GM19043 (cell line): ENCODE data around the gene ANO7.

Experiments
- ATAC-seq: cut with Tn5 transposase; IDR thresholded peaks from one replicate; pipeline ENCODE4 v1.9.1; 2021; ENCODE audit warnings: low read depth; ENCODE audit not compliant: unreplicated experiment

ANO7 gene

DNA sequence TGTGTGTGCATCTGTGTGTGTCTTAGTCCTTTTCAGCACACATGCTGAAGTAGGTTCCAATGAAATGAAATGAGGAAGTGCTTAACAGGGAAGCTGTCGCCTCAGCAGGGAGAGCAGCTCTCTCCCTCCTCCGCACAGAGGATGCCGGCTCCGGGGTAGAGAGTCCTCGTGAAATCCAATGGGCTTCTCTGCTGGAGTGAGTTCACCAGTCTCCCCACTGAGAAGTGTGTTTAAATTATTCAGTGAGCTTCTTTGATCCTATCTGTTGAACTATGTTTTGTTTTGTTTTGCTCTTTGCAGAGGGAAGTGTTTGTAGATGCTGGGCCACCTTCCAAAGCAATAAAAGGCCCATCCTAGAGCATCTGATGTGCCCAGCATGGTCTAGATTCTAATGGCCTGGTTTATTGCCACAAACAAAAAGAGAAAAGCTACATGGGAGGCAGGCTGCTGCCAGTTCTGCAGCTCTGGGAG lies 31.5 kb upstream of the ANO7 start:
- ATAC-seq = no peak

DNA sequence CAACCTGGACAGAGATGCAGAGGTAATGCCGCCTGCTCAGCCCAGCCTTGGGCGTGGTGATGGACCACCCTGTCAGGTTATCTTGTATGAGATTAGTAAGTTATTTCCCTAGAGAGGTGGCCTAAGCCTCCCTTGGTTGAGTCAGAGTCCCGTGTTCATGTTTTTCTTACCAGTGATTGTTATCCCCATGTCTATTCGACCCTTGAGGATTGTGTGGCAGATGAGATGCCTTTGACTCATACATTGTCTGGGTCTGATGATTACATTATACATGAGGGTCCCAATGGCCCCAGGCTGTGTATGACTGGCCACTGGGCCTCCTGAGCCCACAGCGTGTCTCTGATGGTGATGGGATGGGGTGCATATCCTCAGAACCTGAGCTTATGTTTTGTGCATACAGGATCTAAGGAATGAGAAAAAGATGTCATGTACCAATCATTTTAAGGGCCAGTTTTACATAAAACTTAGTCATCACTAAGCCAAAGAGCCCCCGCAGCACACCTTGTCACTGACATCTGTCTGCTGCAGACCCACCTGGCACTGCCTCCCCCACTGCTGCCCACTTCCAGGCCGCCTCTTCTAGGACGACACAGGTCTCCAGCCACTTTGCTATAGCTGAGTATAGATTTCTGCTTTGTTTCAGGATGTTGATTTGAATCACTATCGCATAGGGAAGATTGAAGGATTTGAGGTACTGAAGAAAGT lies 30.5 kb upstream of the ANO7 start:
- ATAC-seq = no peak

DNA sequence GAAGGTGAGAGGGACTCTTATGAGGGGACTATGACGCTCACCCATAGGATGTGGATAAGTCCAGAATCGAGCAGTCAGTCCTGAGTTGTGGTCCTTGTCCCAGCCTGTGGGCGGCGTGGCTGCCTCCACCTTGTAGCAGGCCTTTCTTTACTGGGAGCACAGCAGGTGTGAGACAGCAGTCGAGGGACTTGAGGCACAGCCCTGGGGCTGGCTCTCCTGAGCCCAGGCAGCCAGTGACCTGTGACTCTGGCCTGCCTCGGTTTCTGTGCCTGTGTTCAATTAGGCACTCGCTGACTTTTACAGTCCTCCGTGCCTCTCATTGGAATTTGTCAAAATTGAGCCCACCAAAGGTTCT lies 30.0 kb upstream of the ANO7 start:
- no peak for ATAC-seq

DNA sequence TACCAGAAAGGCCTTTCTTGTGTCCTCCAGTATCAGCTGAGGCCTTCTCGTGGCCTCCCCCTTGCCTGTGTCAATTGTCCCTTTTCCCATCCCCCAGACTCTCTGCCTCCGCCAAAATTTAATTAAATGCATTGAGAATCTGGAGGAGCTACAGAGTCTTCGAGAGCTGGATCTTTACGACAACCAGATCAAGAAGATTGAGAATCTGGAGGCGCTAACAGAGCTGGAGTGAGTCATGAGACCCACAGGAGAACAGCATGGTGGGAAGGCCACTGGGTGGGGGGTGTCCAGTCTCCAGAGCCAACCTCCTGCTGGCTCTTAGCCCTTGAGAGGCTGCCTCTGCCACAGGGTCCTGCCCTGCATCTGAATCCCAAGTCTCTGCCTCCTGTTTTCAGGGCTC lies 29.4 kb upstream of the ANO7 start:
- no peak for ATAC-seq

DNA sequence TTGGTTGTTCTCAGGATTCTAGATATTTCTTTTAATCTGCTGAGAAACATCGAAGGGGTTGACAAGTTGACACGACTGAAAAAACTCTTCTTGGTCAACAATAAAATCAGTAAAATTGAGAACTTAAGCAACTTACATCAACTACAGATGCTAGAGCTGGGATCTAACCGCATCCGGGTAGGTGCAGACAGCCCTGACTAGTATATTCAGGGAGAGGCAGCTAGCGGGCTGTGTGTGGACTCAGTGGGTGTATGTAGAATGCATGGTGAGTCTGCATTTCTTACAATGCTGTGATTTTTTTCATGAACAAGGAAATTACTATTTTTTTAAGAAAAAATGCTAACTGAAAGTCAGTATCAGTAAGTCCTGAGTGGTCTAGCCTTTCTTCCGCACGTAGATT lies 28.2 kb upstream of the ANO7 start:
- ATAC-seq = no peak

- ATAC-seq = no peak
Measured at GRCh38 chr2:241161646-241162281, 26.7 kb upstream of the ANO7 start.

DNA sequence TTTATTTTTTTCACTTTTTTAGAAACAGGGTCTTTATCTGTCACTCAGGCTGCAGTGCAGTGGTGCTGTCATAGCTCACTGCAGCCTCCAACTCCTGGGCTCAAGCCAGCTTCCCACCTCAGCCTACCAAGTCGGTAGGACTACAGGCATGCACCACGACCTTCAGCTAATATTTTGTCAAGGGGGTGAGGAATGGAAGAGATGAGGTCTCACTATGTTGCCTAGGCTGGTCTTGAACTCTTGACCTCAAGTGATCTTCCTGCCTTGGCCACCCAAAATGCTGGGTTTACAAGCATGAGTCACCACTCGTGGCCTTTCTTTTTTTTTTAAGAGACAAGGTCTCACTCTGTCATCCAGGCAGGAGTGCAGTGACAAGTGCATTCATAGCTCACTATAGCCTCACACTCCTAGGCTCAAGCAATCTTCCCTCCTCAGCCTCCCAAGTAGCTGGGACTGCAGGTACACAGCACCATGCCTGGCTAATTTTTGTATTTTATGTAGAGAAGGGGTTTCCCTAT lies 24.8 kb upstream of the ANO7 start:
- ATAC-seq = no peak

DNA sequence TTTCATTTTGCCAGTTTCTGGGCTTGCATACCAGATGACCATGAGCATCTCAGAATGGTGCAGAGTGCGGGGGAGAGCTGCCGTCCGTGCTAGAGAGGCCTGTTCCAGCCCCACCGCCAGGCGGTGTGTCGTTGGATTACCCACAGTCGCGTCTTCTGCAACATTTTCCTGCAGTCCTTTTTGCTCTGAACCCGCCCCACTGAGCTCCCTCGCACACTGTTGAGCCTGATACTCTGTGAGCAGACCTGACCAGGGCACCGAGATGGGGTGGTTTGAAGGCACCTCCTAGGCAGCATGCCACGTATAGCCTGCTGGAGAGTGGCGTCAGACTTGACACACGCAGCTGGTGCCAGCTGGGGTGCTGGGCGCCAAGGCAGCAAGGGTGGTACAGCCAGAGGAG lies 20.1 kb upstream of the ANO7 start:
- no peak for ATAC-seq

- ATAC-seq = no peak
Measured at GRCh38 chr2:241173557-241173956, 14.9 kb upstream of the ANO7 start.

DNA sequence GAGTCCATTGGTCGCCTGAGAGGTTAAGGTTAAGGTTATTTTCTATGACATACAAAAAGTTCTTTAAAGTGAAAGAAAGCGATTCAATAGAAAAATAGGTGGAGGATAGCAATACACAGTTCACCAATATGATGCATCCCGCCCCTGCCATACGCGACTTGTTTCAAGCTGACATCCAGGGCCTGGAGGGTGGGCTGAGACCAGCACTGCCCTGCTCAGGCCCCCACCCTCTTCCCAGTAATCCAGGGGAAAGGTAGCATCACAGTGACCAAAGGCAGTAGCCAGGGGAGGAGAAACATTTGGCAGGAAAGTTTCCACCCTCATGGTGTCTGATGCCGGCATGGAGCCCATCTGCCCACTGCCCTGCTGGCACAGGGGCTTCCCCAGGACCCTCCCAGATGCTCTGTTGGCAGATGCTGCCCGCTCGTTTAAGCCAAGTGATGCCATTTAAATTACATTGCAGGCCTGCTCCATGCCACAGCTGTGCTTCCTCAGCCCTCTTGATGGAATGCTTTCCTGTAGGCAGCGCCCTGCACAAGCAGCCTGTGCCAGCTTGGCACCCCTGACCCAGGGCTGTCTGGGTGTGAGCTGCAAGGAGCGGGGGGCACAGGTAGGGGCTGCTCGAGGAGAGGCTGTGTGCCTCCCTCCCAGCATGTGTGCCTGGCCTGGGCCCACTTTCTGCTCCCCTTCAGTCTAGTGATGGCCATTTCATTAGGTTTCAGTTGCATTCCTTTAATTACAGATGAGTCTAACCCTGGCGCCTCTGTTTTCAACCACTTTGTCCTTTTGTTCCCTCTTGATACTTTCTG lies 10.7 kb upstream of the ANO7 start:
- no peak for ATAC-seq

DNA sequence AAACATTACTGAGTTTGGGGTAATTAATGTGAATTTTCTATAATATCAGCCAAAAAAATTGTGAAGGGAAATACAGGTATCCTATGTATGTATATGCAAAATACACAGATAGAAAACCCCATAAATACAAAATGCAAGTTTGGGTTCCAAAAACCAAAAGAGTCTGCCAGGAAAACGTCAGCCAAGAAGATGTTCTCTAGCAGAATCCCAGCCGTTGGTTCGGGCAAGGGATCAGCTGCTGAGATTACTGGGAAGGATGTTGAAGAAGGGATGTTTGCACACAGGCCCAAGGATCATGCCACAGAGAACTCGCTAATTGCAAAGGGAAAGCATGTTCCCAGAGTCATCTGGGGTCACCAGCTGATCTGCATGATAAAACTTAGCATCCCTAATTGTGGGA lies 9.5 kb upstream of the ANO7 start:
- no peak for ATAC-seq

- no peak for ATAC-seq
Measured at GRCh38 chr2:241179899-241180298, 8.6 kb upstream of the ANO7 start.

DNA sequence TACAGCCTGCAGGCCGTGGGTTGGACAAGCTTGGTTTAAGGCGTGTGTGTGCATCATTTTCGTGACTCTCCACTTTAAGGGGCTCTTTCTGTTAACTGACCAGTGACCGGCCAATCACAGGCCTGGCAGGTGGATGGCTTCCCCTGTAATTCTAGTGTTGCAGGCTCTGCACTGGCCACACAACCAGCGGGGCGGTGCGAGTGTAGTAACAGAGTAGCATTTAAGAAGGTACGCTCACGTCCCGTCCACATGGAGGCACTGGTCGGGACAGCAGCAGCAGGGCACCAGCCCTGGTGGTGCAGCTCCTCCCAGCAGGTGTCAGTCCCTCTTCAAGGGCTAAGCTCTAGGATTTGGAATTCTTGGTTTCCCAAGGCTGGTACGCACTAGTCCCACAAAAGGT lies 8.0 kb upstream of the ANO7 start:
- no peak for ATAC-seq

- ATAC-seq = no peak
Measured at GRCh38 chr2:241182126-241182525, 6.4 kb upstream of the ANO7 start.

DNA sequence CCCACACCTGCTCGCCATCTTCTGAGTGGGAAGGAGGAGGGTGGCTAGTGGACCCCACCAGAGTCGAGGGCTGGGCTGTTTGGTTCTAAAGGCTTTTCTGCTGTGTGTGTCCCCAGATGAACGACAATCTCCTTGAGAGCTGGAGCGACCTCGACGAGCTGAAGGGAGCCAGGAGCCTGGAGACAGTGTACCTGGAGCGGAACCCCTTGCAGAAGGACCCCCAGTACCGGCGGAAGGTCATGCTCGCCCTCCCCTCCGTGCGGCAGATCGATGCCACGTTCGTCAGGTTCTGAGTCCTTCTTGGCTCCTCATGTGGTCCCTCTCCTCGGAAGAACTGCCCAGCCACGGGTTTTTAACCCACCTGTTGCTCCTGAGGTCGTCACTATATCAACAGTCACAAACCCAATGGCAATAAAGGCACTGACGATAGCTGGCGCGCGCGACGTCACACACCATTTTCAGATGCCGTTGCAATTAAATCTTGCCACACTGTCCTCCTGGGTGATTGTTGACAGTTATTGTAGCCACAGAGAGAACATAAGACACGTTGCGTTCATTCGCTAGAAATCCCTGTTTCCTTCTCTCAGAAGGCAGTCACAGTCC lies 5.8 kb upstream of the ANO7 start:
- ATAC-seq = no peak

DNA sequence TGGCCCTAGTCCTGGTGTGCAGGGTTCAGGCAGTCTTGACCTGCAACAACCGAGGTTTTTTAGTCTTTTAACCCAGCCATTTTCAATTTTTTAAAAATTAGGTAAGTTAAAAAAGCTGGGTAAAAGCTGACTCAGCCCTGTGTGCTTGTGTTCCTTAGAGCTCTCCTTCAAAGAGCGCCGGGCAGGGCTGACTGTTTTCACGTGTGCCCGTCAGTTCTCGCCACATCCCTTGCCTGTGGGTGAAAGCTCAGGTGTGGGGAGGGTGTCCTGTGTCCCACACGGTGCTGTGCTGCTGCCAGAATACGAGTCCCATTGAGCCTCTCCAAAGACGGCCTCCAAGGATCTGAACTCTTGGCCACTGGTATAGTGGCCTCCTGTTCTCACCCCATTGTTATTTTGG lies 5.3 kb upstream of the ANO7 start:
- no peak for ATAC-seq

DNA sequence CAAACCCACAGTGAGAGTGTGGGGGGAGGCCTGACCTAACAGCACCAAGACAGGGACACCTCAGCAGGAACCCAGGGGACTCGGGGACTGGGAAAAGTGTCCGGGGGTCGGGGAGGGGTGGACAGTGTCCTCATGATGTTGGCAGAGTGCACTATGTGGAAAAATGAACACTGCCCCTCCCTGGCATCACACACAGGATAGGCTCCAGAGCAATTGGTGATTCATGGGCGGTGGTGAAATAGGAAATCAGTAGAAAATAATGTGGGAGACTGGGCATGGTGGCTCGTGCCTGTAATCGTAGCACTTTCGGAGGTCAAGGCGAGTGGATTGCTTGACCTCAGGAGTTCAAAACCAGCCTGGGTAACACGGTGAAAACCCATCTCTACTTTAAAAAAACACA lies 3.6 kb upstream of the ANO7 start:
- no peak for ATAC-seq

DNA sequence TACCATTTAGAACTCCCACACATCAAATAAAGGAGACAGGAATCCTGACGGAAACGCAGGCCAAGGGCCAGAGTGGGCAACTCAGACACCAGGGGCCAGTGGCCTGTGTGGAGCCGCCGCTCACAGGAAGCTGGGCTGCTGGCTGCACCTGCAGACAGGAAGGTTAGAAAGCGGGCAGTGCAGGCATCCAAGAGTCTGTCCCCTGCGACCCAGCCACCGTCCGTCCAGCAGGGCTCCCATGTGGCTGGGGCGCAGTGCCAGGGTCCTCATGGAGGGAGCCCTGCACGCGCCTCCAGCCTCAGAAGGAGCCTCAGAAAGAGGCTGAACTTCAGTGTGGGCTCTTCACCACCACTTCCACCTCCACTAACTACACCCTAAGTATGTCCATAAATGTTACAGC lies 2.5 kb upstream of the ANO7 start:
- ATAC-seq = no peak

GRCh38 chr2:241187101-241187917 lies 1.2 kb upstream of the ANO7 start:
- ATAC-seq = no peak

GRCh38 chr2:241187918-241188234 lies 601 bp upstream of the ANO7 start:
- ATAC-seq = no peak
